A673 (cell line): ENCODE measurements around the gene CNGA4.

ENCODE experiments used
- EZH2 ChIP-seq: fragments of 200-600 bp; sonication (generic); IDR thresholded peaks from 2 replicates; pipeline ENCODE4 v1.6.1; 2017; ENCODE audit warnings: borderline replicate concordance, low read depth, mild to moderate bottlenecking, mixed read lengths, antibody characterized with exemption, low read length; ENCODE audit not compliant: poor library complexity, severe bottlenecking
- TF ChIP-seq, protein P1 (sequence below): fragments of 300-800, 200-600 bp; sonication (generic); conservative IDR thresholded peaks from 2 replicates; pipeline ENCODE4 v1.5.1; 2017; ENCODE audit warnings: low read depth, mild to moderate bottlenecking, antibody characterized with exemption, low read length, moderate library complexity, mixed read lengths

- no peak for TF ChIP-seq EZH2
- TF ChIP-seq, protein P1, sequence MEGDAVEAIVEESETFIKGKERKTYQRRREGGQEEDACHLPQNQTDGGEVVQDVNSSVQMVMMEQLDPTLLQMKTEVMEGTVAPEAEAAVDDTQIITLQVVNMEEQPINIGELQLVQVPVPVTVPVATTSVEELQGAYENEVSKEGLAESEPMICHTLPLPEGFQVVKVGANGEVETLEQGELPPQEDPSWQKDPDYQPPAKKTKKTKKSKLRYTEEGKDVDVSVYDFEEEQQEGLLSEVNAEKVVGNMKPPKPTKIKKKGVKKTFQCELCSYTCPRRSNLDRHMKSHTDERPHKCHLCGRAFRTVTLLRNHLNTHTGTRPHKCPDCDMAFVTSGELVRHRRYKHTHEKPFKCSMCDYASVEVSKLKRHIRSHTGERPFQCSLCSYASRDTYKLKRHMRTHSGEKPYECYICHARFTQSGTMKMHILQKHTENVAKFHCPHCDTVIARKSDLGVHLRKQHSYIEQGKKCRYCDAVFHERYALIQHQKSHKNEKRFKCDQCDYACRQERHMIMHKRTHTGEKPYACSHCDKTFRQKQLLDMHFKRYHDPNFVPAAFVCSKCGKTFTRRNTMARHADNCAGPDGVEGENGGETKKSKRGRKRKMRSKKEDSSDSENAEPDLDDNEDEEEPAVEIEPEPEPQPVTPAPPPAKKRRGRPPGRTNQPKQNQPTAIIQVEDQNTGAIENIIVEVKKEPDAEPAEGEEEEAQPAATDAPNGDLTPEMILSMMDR: no peak
These were observed 42.5 kb upstream of the CNGA4 start for GRCh38 chr11:6196396-6196795.
